Panc1 (cell line): ENCODE measurements around the gene RSAD2.

Experiments used
- CTCF ChIP-seq: fragments of 450-650 bp; IDR thresholded peaks from 2 replicates; pipeline ENCODE4 v1.5.1; 2017; ENCODE audit warnings: mild to moderate bottlenecking
- POLR2AphosphoS5 ChIP-seq: IDR thresholded peaks from 2 replicates; pipeline ENCODE4 v1.6.1; 2012; ENCODE audit warnings: mild to moderate bottlenecking, low read depth, low read length, moderate library complexity
- REST ChIP-seq, 2 experiments: IDR thresholded peaks; 2 replicates each; pipeline ENCODE4 v1.6.1; 2011 to 2012; ENCODE audit warnings: low read depth in 2 of 2, control low read depth in 1 of 2, low read length in 1 of 2, mild to moderate bottlenecking in 1 of 2, moderate library complexity in 1 of 2; ENCODE audit not compliant: insufficient read depth in 1 of 2
- SIN3A ChIP-seq: IDR thresholded peaks from 2 replicates; pipeline ENCODE4 v1.6.1; 2012; ENCODE audit warnings: low read depth, mild to moderate bottlenecking, low read length, moderate library complexity, borderline replicate concordance; ENCODE audit not compliant: insufficient read depth

- TF ChIP-seq CTCF, result no peak
- TF ChIP-seq POLR2AphosphoS5, result no peak
- no peak for TF ChIP-seq REST (IDR thresholded peaks at IDR 0.05; ENCODE audit: insufficient read depth in 1 of 2, low read depth in 2 of 2, low read length in 1 of 2)
- TF ChIP-seq SIN3A, result no peak
Measured at GRCh38 chr2:6934345-6934744, 56.8 kb downstream of the RSAD2 start.
